GM11168 (cell line): ENCODE measurements around the gene MCTP2.

Experiments
- in situ Hi-C: fragments of 300-500 bp; cut with MboI; formaldehyde crosslinking; loops from one replicate; pipeline ENCODE4 v1.12.0; 2022; ENCODE audit warnings: low sequenced_read_pairs; ENCODE audit not compliant: unreplicated experiment

Gene MCTP2

GRCh38 chr15:94417501-94418293 lies 186.3 kb downstream of the MCTP2 start:
- in situ Hi-C loops = no loop called here

GRCh38 chr15:94421706-94422105 lies 190.3 kb downstream of the MCTP2 start:
- in situ Hi-C loops = no loop called here

GRCh38 chr15:94432279-94432678 lies 200.9 kb downstream of the MCTP2 start:
- in situ Hi-C loops = no loop called here

GRCh38 chr15:94439158-94439557 lies 207.8 kb downstream of the MCTP2 start:
- in situ Hi-C loops = no loop called here

- in situ Hi-C loops = no loop called here
These were observed 210.4 kb downstream of the MCTP2 start for GRCh38 chr15:94441760-94442159.

GRCh38 chr15:94442480-94442879 lies 211.1 kb downstream of the MCTP2 start:
- in situ Hi-C loops = no loop called here

- in situ Hi-C loops = no loop called here
These were observed 211.8 kb downstream of the MCTP2 start for GRCh38 chr15:94443186-94443585.

GRCh38 chr15:94445566-94446160 lies 214.3 kb downstream of the MCTP2 start:
- in situ Hi-C loops = no loop called here

GRCh38 chr15:94446441-94446840 lies 215.1 kb downstream of the MCTP2 start:
- in situ Hi-C loops = no loop called here

GRCh38 chr15:94451466-94451865 lies 220.1 kb downstream of the MCTP2 start:
- in situ Hi-C loops = no loop called here

- in situ Hi-C loops = no loop called here
These were observed 222.0 kb downstream of the MCTP2 start for GRCh38 chr15:94453227-94453988.

- in situ Hi-C loops = no loop called here
These were observed 223.9 kb downstream of the MCTP2 start for GRCh38 chr15:94455297-94455696.

- in situ Hi-C loops = no loop called here
These were observed 224.9 kb downstream of the MCTP2 start for GRCh38 chr15:94456226-94456625.

GRCh38 chr15:94457661-94458060 lies 226.3 kb downstream of the MCTP2 start:
- in situ Hi-C loops = no loop called here

- in situ Hi-C loops = no loop called here
These were observed 229.3 kb downstream of the MCTP2 start for GRCh38 chr15:94460624-94461023.

- in situ Hi-C loops = no loop called here
These were observed 235.7 kb downstream of the MCTP2 start for GRCh38 chr15:94467034-94467433.

GRCh38 chr15:94470492-94470891 lies 239.1 kb downstream of the MCTP2 start:
- in situ Hi-C loops = no loop called here

GRCh38 chr15:94476686-94477085 lies 245.3 kb downstream of the MCTP2 start:
- in situ Hi-C loops = no loop called here

GRCh38 chr15:94477913-94478553 lies 246.7 kb downstream of the MCTP2 start:
- in situ Hi-C loops = no loop called here

GRCh38 chr15:94478763-94479162 lies 247.4 kb downstream of the MCTP2 start:
- in situ Hi-C loops = no loop called here
